COLO668 (cell line): ENCODE measurements around the gene FBXL13.
A peak's percentile ranks its signal among the peaks of the same experiment; 100 is the strongest.
"Not testable (repeated sequence)": the region's sequence is repeated elsewhere in the genome, so short reads cannot be mapped to it uniquely, and the experiment has no call there.

Source experiments
- DNase-seq: peaks from one replicate; lab custom pipeline; 2025; ENCODE audit not compliant: unreplicated experiment; lab: John Stamatoyannopoulos, UW

The FBXL13 gene

GRCh38 chr7:103080923-103081322 lies 6.3 kb upstream of the FBXL13 start:
- DNase-seq: no peak

- no peak for DNase-seq
Measured at GRCh38 chr7:103079836-103080235, 5.2 kb upstream of the FBXL13 start.

DNA sequence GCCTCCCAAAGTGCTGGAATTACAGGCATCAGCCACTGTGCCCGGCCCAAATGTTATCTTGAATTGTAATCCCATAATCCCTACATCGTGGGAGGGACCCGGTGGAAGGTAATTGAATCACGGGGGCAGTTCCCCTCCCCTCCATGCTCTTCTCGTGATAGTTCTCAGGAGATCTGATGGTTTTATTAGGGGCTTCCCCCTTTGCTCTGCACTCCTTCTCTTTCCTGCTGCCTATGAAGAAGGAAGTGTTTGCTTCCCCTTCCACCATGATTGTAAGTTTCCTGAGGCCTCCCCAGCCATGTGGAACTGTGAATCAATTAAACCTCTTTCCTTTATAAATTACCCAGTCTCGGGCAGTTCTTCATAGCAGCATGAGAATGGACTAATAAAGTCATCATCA lies 3.6 kb upstream of the FBXL13 start:
- DNase-seq: not testable (repeated sequence)

DNA sequence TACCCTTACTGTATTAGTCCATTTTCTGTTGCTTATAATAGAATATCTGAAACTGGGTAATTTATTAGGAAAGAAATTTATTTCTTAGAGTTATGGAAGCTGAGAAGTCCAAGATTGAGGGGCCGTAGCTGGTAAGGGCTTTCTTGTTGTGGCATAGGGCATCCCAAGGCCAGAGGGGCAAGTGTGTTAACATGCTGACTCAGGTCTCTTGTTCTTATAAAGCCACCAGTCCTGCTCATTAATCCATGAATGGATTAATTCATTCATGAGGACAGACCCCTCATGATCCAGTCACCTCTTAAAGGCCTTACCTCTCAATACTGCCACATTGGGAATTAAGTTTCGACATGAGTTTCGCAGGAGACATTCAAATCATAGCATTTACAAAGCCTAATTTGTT lies 2.7 kb upstream of the FBXL13 start:
- DNase-seq: no peak

- no peak for DNase-seq
Measured at GRCh38 chr7:103076764-103077163, 2.2 kb upstream of the FBXL13 start.

- peak; percentile 51 for DNase-seq
Measured at GRCh38 chr7:103075337-103075918, 832 bp upstream of the FBXL13 start.

DNA sequence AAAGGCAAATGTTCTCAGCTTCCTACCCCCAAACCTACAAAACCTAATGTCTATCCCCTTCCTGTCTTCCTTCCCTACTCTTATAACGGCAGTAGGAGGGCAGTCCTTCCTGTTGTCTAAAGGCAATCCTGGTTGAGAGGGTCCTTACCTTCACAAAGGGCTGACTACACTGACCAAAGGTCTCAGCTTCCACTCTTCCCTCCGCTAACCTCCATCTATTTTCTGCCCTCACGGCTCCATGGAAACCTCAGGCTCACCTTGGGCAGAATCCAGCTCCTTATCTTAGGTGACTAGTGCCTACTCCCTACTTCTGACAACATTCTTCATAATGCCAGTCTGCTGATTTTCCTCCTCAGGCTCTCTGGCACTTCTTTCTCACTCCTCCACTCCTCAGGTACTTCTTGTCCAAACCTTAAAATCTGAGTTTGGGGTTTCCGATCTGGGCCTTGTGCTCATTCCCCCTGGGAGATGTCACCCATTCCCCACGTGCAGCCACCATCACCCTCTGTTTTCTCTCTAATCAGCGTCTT lies 542 bp downstream of the FBXL13 start:
- no peak for DNase-seq

GRCh38 chr7:103071000-103071399 lies 3.6 kb downstream of the FBXL13 start:
- no peak for DNase-seq

- no peak for DNase-seq
Measured at GRCh38 chr7:103068414-103069403, 5.9 kb downstream of the FBXL13 start.

GRCh38 chr7:103065667-103066066 lies 8.9 kb downstream of the FBXL13 start:
- DNase-seq: peak; percentile 50

GRCh38 chr7:103063895-103064294 lies 10.7 kb downstream of the FBXL13 start:
- no peak for DNase-seq

DNA sequence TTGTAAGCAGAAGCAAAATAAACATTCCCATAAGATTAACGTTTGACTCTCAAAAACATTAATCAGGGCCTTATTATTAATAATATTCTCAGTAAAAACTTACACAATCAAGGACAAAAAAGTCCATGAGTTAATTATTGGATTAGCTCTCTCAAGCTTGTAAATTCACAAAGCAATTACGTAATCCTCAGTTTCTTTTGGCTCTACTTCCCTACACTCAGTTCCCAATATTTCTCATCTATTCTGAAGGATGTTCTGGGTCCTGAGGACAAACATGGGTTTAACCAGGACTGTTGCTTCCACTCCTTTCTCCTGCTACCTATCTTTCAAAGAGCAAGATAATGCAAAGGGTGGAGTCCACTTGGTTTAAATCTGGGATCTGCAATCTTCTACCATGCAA lies 15.1 kb downstream of the FBXL13 start:
- DNase-seq: no peak

GRCh38 chr7:103058122-103058521 lies 16.5 kb downstream of the FBXL13 start:
- DNase-seq: no peak

GRCh38 chr7:103056006-103056405 lies 18.6 kb downstream of the FBXL13 start:
- DNase-seq: not testable (repeated sequence)

GRCh38 chr7:103051519-103051918 lies 23.1 kb downstream of the FBXL13 start:
- no peak for DNase-seq

GRCh38 chr7:103048833-103049232 lies 25.8 kb downstream of the FBXL13 start:
- no peak for DNase-seq

DNA sequence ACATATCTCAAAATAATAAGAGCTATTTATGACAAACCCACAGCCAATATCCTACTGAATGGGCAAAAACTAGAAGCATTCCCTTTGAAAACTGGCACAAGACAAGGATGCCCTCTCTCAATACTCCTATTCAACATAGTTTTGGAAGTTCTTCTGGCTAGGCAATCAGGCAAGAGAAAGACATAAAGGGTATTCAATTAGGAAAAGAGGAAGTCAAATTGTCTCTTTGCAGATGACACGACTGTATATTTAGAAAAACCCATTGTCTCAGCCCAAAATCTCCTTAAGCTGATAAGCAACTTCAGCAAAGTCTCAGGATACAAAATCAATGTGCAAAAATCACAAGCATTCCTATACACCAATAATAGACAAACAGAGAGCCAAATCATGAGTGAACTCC lies 32.8 kb downstream of the FBXL13 start:
- not testable (repeated sequence) for DNase-seq

DNA sequence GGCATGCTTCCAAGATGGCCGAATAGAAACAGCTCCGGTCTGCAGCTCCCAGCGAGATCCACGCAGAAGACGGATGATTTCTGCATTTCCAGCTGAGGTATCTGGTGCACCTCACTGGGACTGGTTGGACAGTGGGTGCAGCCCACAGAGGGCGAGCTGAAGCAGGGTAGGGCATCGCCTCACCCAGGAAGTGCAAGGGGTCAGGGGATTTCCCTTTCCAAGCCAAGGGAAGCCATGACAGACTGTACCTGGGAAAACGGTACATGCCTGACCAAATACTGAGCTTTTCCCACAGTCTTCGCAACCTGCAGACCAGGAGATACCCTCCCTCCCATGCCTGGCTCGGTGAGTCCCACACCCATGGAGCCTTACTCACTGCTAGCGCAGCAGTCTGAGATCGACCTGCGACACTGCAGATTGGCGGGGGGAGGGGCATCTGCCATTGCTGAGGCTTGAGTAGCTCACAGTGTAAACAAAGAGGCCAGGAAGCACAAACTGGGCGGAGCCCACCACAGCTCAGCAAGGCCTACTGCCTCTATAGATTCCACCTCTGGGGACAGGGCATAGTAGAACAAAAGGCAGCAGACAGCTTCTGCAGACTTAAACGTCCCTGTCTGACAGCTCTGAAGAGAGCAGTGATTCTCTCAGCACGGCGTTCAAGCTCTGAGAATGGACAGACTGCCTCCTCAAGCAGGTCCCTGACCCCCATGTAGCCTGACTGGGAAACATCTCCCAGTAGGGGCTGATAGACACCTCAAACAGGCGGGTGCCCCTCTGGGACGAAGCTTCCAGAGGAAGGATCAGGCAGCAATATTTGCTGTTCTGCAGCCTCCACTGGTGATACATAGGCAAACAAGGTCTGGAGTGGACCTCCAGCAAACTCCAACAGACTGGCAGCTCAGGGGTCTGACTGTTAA lies 36.5 kb downstream of the FBXL13 start:
- peak; percentile 33 for DNase-seq

DNA sequence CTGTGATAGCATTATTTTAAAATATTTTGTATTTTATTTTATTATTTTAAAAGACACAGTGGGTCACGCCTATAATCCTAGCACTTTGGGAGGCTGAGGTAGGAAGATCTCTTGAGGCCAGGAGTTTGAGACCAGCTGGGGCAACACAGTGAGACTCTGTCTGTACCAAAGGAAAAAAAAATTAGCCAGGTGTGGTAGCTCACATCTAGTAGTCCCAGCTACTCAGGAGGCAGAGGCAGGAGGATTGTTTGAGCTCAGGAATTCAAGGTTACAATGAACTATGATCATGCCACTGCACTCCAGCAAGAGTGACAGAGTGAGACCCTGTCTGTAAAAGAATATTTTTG lies 37.1 kb downstream of the FBXL13 start:
- DNase-seq: no peak

DNA sequence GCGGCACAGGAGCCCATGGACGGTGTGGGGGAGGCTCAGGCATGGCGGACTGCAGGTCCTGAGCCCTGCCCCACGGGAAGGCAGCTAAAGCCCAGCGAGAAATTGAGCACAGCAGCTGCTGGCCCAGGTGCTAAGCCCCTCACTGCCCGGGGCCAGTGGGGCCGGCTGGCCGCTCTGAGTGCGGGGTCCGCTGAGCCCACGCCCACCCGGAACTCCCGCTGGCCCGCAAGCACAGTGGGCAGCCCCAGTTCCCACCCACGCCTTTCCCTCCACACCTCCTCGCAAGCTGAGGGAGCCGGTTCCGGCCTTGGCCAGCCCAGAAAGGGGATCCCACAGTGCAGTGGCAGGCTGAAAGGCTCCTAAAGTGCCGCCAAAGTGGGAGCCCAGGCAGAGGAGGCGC lies 40.3 kb downstream of the FBXL13 start:
- DNase-seq: not testable (repeated sequence)

GRCh38 chr7:103031781-103032180 lies 42.8 kb downstream of the FBXL13 start:
- DNase-seq: no peak
